ENCODE results near the gene SLC35D3.
"Not testable (repeated sequence)": the region's sequence is repeated elsewhere in the genome, so short reads cannot be mapped to it uniquely, and the experiment has no call there.

Gene SLC35D3

DNA sequence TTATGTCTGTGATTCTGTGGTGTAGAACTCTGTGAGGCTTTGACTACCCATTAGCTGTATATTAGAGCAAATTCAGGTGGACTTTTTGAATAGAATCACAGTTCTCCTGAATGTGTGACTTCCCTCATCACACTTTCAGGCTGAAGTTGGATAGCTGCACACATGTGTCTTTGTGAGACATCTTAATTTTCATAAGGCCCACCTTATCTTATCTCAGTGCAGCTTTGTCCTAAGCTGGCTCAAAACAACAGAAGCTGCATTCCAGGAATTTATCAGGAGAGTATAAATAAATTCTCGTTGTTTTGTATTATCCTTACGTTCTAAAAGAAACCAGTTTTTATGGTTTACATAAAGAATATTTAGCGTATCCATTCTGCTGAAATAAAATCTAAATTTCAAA is 26.2 kb upstream of the SLC35D3 start:
- Histone ChIP-seq H3K4me3 (ENCODE audit: low read length) (no peak overlapping the region), H3K36me3 (ENCODE audit: insufficient read depth, low read length) (peaks cover 22% of the 10 kb centered on the region), H3K9ac (ENCODE audit: low read depth, low read length) (no peak overlapping the region), H3K27me3 (ENCODE audit: insufficient read depth, low read length) (no peaks in the 10 kb centered on the region), H3K4me1 (ENCODE audit: insufficient read depth, low read length) (no peaks in the 10 kb centered on the region), H3K9me3 (ENCODE audit: insufficient read depth, low read depth, low read length) (no peaks in the 10 kb centered on the region), H3K27ac (ENCODE audit: low read depth, low read length) (no peak overlapping the region)
- 97% methylated on average over 3 of the region's 3 CpGs for WGBS

DNA sequence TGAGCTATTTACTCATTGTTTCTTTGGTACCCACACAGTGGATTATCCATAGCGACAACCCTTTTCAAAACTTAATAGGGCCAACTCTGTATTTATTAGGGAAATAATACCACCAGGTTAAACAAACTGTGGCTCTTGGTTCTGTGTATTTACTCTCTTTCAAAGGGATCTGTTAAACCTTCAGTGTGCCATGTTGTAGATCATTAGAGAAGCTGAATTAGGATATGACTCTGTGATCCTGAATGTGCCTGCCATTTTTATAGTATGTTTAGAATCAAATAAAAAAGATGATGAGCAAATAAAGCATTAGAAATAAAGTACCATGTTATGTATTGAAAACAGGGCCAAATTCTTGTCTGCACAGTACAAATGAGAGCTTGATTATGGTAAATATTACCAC is 25.0 kb upstream of the SLC35D3 start:
- no CpG with 5 or more reads among the region's 1 CpG for WGBS
- Histone ChIP-seq H3K4me1 (ENCODE audit: insufficient read depth, low read length) (no peaks in the 10 kb centered on the region), H3K27me3 (ENCODE audit: insufficient read depth, low read length) (no peaks in the 10 kb centered on the region), H3K36me3 (ENCODE audit: insufficient read depth, low read length) (peaks cover 29% of the 10 kb centered on the region), H3K9me3 (ENCODE audit: insufficient read depth, low read depth, low read length) (no peaks in the 10 kb centered on the region), H3K9ac (ENCODE audit: low read depth, low read length) (no peak overlapping the region), H3K4me3 (ENCODE audit: low read length) (no peak overlapping the region), H3K27ac (ENCODE audit: low read depth, low read length) (no peak overlapping the region)

- no peaks in the 10 kb centered on the region for H3K27me3 ChIP-seq (ENCODE audit: insufficient read depth, low read length)
- no peaks in the 10 kb centered on the region for H3K9me3 ChIP-seq (ENCODE audit: insufficient read depth, low read depth, low read length)
- H3K4me1 ChIP-seq (ENCODE audit: insufficient read depth, low read length) = no peaks in the 10 kb centered on the region
- no peak overlapping the region for H3K27ac ChIP-seq (ENCODE audit: low read depth, low read length)
- WGBS = 96% methylated on average over 5 of the region's 5 CpGs
- no peak overlapping the region for H3K9ac ChIP-seq (ENCODE audit: low read depth, low read length)
- H3K4me3 ChIP-seq (ENCODE audit: low read length) = no peak overlapping the region
- peaks cover 44% of the 10 kb centered on the region for H3K36me3 ChIP-seq (ENCODE audit: insufficient read depth, low read length)
Observed at GRCh38 chr6:136901212-136901784, 20.8 kb upstream of the SLC35D3 start.

DNA sequence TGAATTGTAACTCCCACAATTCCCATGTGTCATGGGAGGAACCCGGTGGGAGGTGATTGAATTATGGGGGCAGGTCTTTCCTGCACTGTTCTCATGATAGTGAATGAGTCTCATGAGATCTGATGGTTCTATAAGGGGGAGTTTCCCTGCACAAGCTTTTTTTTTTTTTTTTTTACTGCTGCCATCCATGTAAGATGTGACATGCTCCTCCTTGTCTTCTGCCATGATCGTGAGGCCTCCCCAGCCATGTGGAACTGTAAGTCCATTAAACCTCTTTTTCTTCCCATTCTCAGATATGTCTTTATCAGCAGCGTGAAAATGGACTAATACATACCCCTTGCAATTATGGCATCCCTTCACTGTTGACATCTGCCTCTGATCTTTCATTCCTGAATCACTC is 17.6 kb upstream of the SLC35D3 start:
- peaks cover 33% of the 10 kb centered on the region for H3K36me3 ChIP-seq (ENCODE audit: insufficient read depth, low read length)
- H3K4me3 ChIP-seq (ENCODE audit: low read length); H3K27ac ChIP-seq (ENCODE audit: low read depth, low read length); H3K27me3 ChIP-seq (ENCODE audit: insufficient read depth, low read length); H3K9ac ChIP-seq (ENCODE audit: low read depth, low read length); H3K9me3 ChIP-seq (ENCODE audit: insufficient read depth, low read depth, low read length); H3K4me1 ChIP-seq (ENCODE audit: insufficient read depth, low read length): not testable (repeated sequence)
- WGBS = 98% methylated on average over 3 of the region's 3 CpGs

DNA sequence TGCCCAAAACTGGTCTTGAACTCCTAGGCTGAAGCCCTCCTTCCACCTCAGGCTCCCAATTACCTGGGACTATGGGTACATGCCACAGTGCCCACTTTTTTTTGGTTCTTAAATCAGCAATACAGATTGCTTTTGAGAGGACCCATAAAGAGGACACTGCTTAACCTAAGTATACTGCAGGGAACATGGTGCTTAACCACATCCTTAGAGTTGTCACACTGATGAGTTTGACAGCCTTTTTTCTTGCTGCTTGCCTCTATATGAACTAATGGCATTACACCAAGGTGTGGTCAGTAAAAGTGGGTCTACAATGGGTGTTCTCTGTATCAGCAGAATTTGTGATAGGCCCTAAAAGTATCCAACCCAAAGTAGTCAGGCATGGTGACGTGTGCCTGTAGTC is 7.2 kb upstream of the SLC35D3 start:
- Histone ChIP-seq H3K9me3 (ENCODE audit: insufficient read depth, low read depth, low read length) (no peaks in the 10 kb centered on the region), H3K4me1 (ENCODE audit: insufficient read depth, low read length) (no peaks in the 10 kb centered on the region), H3K36me3 (ENCODE audit: insufficient read depth, low read length) (peaks cover 6% of the 10 kb centered on the region; the same call in 1 of the 2 replicates), H3K9ac (ENCODE audit: low read depth, low read length) (no peak overlapping the region), H3K27ac (ENCODE audit: low read depth, low read length) (no peak overlapping the region), H3K4me3 (ENCODE audit: low read length) (no peak overlapping the region), H3K27me3 (ENCODE audit: insufficient read depth, low read length) (peaks cover 14% of the 10 kb centered on the region)
- WGBS = 92% methylated on average over 1 of the region's 1 CpG

DNA sequence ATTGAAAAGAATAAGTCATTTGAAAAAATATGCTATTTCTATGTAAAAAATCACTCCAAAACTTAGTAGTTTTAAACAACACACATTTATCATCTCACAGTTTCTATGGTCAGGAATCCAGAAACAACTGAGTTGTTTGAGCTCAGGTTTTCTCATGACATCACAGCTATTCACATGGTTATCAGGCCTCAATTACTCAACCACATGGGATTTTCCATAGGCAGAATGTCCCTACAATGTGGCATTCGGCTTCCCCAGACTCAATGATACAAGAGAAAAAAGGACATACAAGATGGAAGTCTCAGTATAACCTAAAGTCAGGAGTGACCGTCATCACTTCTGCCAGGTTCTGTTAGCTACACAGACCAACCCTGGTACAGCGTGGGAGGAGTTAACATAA is 3.4 kb upstream of the SLC35D3 start:
- WGBS = 77% methylated on average over 3 of the region's 3 CpGs
- H3K9me3 ChIP-seq (ENCODE audit: insufficient read depth, low read depth, low read length) = no peaks in the 10 kb centered on the region
- no peak overlapping the region for H3K27ac ChIP-seq (ENCODE audit: low read depth, low read length)
- peaks cover 6% of the 10 kb centered on the region; the same call in 1 of the 2 replicates for H3K4me1 ChIP-seq (ENCODE audit: insufficient read depth, low read length)
- H3K36me3 ChIP-seq (ENCODE audit: insufficient read depth, low read length) = no peaks in the 10 kb centered on the region
- peaks cover 52% of the 10 kb centered on the region for H3K27me3 ChIP-seq (ENCODE audit: insufficient read depth, low read length)
- no peak overlapping the region for H3K9ac ChIP-seq (ENCODE audit: low read depth, low read length)
- H3K4me3 ChIP-seq (ENCODE audit: low read length) = no peak overlapping the region

- Histone ChIP-seq H3K27me3 (ENCODE audit: insufficient read depth, low read length) (peaks cover 64% of the 10 kb centered on the region), H3K9ac (ENCODE audit: low read depth, low read length) (no peak overlapping the region)
- 65% methylated on average over 6 of the region's 6 CpGs for WGBS
Observed at GRCh38 chr6:136920216-136920615, 1.9 kb upstream of the SLC35D3 start.

DNA sequence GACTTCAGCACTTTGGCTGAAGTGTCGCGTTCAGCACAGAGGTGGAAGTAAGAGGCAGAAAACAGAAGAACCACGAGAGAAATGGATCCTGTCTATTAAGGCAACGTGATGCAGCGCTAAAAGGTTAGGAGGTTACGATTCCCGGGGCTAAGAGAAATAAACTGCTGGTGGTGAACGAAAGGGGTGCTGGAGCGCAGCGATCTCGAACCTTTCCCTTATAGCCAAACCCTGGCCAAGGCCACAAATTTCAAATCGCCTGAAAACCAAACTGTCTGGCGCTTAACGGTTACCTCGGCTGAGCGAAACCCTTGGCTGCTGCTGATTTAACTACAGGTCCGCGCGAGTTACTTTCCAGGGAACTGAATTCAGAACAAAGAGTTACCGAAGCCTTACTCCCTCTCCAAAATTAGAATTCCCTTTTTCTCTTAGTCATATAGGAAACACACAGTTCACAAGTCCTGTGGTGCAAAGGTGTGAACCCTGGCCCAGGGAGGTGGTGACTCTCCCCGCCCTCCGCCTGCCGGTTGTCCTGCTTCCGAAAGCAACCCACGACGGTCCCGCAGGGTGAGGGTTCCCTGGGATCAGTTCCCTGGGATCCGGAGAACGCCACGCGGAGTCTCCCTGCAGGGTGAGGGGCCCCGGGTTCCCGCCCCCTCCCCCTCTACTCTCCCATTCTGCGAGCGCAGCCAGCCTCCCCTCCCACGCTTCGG is 1.3 kb upstream of the SLC35D3 start:
- peaks cover 64% of the 10 kb centered on the region for H3K27me3 ChIP-seq (ENCODE audit: insufficient read depth, low read length)
- 5% methylated on average over 37 of the region's 37 CpGs for WGBS
- H3K27ac ChIP-seq (ENCODE audit: low read depth, low read length) = no peak overlapping the region
- H3K4me3 ChIP-seq (ENCODE audit: low read length) = peak overlapping the region; percentile 62
- H3K36me3 ChIP-seq (ENCODE audit: insufficient read depth, low read length) = no peaks in the 10 kb centered on the region
- H3K9ac ChIP-seq (ENCODE audit: low read depth, low read length) = no peak overlapping the region; the same call in 1 of the 2 replicates
- no peaks in the 10 kb centered on the region for H3K9me3 ChIP-seq (ENCODE audit: insufficient read depth, low read depth, low read length)
- H3K4me1 ChIP-seq (ENCODE audit: insufficient read depth, low read length) = peaks cover 6% of the 10 kb centered on the region; the same call in 1 of the 2 replicates

More at GRCh38 chr6:136920216-136920615, 1.9 kb upstream of the SLC35D3 start:
- peaks cover 6% of the 10 kb centered on the region; the same call in 1 of the 2 replicates for H3K4me1 ChIP-seq (ENCODE audit: insufficient read depth, low read length)
- peak overlapping the region; percentile 62; the same call in 1 of the 2 replicates for H3K4me3 ChIP-seq (ENCODE audit: low read length)
- no peak overlapping the region for H3K27ac ChIP-seq (ENCODE audit: low read depth, low read length)
- H3K9me3 ChIP-seq (ENCODE audit: insufficient read depth, low read depth, low read length) = no peaks in the 10 kb centered on the region
- H3K36me3 ChIP-seq (ENCODE audit: insufficient read depth, low read length) = no peaks in the 10 kb centered on the region

- Histone ChIP-seq H3K27me3 (ENCODE audit: insufficient read depth, low read length) (peaks cover 64% of the 10 kb centered on the region), H3K27ac (ENCODE audit: low read depth, low read length) (no peak overlapping the region), H3K9ac (ENCODE audit: low read depth, low read length) (peak overlapping the region; percentile 40; the same call in 1 of the 2 replicates), H3K4me1 (ENCODE audit: insufficient read depth, low read length) (peaks cover 6% of the 10 kb centered on the region; the same call in 1 of the 2 replicates), H3K9me3 (ENCODE audit: insufficient read depth, low read depth, low read length) (no peaks in the 10 kb centered on the region), H3K36me3 (ENCODE audit: insufficient read depth, low read length) (no peaks in the 10 kb centered on the region), H3K4me3 (ENCODE audit: low read length) (peak overlapping the region; percentile 62)
- under 1% methylated on average over 59 of the region's 59 CpGs for WGBS
Observed at GRCh38 chr6:136921381-136921935, 643 bp upstream of the SLC35D3 start.

GRCh38 chr6:136922685-136923006 is 545 bp downstream of the SLC35D3 start:
- Histone ChIP-seq H3K9ac (ENCODE audit: low read depth, low read length) (peak overlapping the region; percentile 40; the same call in 1 of the 2 replicates), H3K4me3 (ENCODE audit: low read length) (peak overlapping the region; percentile 62), H3K27me3 (ENCODE audit: insufficient read depth, low read length) (peaks cover 64% of the 10 kb centered on the region), H3K36me3 (ENCODE audit: insufficient read depth, low read length) (no peaks in the 10 kb centered on the region), H3K4me1 (ENCODE audit: insufficient read depth, low read length) (peaks cover 6% of the 10 kb centered on the region; the same call in 1 of the 2 replicates), H3K9me3 (ENCODE audit: insufficient read depth, low read depth, low read length) (no peaks in the 10 kb centered on the region), H3K27ac (ENCODE audit: low read depth, low read length) (no peak overlapping the region)
- 13% methylated on average over 29 of the region's 29 CpGs for WGBS

DNA sequence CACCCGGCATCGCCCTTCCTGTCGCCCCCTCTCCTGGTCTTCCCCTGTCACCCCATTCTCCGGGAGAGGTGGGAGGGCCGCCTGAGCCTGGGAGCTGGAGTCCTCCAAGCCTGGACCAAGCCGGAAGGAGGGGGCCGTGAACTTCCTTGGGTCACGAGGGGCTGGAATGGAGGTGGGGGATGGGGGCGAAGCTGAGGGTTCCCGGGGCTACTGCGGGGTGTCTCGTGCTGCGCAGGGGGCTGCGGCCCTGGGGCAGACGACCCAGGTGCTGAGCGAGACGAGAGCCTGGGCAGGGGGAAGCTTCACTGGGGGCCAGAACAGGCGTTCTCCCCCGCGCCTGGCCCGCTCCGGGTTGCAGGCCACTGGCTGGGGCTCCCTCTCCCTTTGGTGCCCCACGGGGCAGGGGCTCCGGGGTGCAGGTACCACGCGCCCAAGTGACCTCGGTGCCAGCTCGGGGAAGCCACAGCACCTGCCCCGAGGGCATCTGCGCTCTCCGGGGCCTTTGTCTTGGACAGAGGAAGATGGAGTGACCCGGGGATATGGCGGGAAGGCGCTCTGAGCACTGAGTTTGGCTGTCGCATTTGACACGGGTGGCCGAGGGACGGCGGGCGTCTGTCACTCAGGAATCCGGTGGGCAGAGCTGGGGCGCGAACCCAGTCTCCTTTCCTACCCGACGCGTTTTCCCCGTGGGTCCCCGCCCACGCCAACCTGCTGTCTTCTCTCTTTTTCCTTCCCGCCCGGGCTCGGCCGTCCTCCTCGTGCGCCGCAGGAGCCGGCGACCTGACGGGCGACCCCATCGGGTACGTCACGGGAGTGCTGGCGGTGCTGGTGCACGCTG is 1.2 kb downstream of the SLC35D3 start:
- no peaks in the 10 kb centered on the region for H3K9me3 ChIP-seq (ENCODE audit: insufficient read depth, low read depth, low read length)
- H3K27me3 ChIP-seq (ENCODE audit: insufficient read depth, low read length) = peaks cover 64% of the 10 kb centered on the region
- no peaks in the 10 kb centered on the region for H3K36me3 ChIP-seq (ENCODE audit: insufficient read depth, low read length)
- H3K9ac ChIP-seq (ENCODE audit: low read depth, low read length) = no peak overlapping the region
- no peak overlapping the region; the same call in 1 of the 2 replicates for H3K4me3 ChIP-seq (ENCODE audit: low read length)
- H3K27ac ChIP-seq (ENCODE audit: low read depth, low read length) = no peak overlapping the region
- 90% methylated on average over 65 of the region's 65 CpGs for WGBS
- H3K4me1 ChIP-seq (ENCODE audit: insufficient read depth, low read length) = peaks cover 6% of the 10 kb centered on the region; the same call in 1 of the 2 replicates
